ENCODE results near the gene CCDC159. TPM values are rescaled to one million over a fixed set of nuclear protein-coding genes. Genes with fewer than 3 reads are reported as not detected.
A peak's percentile ranks its signal among the peaks of the same experiment; 100 is the strongest.

Gene CCDC159
- total and polyA plus RNA-seq, 2 experiments from 2014 or later, result 3.4 to 6.2 TPM

DNA sequence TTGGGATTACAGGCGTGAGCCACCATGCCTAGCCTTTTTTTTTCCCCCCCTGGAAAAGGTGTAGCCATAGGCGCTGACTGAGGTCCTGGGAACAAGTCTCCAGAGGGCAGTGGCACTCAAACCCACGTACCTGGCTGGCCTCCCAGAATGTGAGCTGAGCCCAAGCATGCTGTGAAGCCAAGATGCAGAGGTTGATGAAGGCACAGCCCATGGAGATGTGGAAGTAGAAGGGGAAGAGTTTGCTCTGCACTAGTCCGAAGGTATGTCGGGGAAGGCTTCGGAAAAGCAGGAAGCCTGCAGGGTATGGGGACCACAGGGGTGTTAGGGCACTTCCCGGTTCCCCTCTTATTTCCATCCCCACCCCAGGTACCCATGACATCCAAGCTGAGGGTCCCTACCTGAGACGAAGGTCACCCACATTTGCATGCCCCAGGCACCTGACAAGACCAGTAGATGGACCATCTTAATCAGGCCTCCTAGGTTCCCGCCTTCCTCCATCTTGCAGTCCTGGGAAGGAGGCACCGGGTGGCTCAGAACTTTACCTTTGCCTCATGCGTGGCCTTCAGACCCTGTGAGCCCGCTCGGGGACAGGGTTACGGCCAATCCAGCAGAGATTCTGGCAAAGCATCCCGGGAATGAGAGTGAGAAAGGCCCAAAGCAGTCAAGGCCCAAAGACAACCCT is 1.1 kb upstream of the CCDC159 start (continued):
- no peak for TF ChIP-seq ZNF331 (CRISPR knock-in tag; IDR thresholded peaks at IDR 0.05; ENCODE audit: low read depth)
- TF ChIP-seq, protein P1, sequence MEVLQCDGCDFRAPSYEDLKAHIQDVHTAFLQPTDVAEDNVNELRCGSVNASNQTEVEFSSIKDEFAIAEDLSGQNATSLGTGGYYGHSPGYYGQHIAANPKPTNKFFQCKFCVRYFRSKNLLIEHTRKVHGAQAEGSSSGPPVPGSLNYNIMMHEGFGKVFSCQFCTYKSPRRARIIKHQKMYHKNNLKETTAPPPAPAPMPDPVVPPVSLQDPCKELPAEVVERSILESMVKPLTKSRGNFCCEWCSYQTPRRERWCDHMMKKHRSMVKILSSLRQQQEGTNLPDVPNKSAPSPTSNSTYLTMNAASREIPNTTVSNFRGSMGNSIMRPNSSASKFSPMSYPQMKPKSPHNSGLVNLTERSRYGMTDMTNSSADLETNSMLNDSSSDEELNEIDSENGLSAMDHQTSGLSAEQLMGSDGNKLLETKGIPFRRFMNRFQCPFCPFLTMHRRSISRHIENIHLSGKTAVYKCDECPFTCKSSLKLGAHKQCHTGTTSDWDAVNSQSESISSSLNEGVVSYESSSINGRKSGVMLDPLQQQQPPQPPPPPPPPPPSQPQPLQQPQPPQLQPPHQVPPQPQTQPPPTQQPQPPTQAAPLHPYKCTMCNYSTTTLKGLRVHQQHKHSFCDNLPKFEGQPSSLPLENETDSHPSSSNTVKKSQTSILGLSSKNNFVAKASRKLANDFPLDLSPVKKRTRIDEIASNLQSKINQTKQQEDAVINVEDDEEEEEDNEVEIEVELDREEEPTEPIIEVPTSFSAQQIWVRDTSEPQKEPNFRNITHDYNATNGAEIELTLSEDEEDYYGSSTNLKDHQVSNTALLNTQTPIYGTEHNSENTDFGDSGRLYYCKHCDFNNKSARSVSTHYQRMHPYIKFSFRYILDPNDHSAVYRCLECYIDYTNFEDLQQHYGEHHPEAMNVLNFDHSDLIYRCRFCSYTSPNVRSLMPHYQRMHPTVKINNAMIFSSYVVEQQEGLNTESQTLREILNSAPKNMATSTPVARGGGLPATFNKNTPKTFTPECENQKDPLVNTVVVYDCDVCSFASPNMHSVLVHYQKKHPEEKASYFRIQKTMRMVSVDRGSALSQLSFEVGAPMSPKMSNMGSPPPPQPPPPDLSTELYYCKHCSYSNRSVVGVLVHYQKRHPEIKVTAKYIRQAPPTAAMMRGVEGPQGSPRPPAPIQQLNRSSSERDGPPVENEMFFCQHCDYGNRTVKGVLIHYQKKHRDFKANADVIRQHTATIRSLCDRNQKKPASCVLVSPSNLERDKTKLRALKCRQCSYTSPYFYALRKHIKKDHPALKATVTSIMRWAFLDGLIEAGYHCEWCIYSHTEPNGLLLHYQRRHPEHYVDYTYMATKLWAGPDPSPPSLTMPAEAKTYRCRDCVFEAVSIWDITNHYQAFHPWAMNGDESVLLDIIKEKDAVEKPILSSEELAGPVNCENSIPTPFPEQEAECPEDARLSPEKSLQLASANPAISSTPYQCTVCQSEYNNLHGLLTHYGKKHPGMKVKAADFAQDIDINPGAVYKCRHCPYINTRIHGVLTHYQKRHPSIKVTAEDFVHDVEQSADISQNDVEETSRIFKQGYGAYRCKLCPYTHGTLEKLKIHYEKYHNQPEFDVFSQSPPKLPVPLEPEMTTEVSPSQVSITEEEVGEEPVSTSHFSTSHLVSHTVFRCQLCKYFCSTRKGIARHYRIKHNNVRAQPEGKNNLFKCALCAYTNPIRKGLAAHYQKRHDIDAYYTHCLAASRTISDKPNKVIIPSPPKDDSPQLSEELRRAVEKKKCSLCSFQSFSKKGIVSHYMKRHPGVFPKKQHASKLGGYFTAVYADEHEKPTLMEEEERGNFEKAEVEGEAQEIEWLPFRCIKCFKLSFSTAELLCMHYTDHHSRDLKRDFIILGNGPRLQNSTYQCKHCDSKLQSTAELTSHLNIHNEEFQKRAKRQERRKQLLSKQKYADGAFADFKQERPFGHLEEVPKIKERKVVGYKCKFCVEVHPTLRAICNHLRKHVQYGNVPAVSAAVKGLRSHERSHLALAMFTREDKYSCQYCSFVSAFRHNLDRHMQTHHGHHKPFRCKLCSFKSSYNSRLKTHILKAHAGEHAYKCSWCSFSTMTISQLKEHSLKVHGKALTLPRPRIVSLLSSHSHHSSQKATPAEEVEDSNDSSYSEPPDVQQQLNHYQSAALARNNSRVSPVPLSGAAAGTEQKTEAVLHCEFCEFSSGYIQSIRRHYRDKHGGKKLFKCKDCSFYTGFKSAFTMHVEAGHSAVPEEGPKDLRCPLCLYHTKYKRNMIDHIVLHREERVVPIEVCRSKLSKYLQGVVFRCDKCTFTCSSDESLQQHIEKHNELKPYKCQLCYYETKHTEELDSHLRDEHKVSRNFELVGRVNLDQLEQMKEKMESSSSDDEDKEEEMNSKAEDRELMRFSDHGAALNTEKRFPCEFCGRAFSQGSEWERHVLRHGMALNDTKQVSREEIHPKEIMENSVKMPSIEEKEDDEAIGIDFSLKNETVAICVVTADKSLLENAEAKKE (CRISPR knock-in tag; IDR thresholded peaks at IDR 0.05), result no peak
- TF ChIP-seq NANOG (IDR thresholded peaks at IDR 0.05; ENCODE audit: borderline replicate concordance), result no peak
- no peak for TF ChIP-seq EZH2 (IDR thresholded peaks at IDR 0.05; ENCODE audit: low read depth, unreplicated experiment)

DNA sequence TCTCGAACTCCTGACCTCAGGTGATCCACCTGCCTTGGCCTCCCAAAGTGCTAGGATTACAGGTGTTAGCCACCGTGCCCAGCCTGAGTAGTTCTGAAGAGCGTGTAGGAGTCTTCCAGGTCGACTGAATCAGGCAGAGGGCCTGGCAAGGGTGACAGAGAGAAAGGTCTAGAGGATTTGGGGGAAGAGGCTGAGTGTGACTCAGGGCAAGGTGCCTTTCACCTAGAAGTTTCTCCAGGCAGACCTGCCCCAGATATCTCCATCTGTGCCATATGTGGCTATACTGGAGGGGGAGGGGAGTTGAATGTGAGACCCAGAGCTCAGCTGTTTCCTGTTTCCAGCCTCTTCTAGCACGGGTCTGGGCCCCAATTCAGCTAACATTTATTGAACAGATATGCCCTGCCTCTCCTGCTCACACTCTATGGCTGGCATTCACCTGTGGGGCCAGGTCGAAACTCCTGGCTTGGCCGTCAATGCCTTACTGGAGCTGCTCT is 1.3 kb downstream of the CCDC159 start:
- Histone ChIP-seq H3K36me3 (ENCODE audit: insufficient read depth) (no peaks in the 10 kb centered on the region), H3K79me2 (replicated peaks; ENCODE audit: insufficient read depth) (no peaks in the 10 kb centered on the region), H3K27ac (ENCODE audit: low read depth) (no peak overlapping the region), H4K20me1 (replicated peaks; ENCODE audit: insufficient read depth) (no peaks in the 10 kb centered on the region), H3F3A (replicated peaks; ENCODE audit: low read depth) (no peaks in the 10 kb centered on the region), H3K27me3 (ENCODE audit: insufficient read depth) (no peaks in the 10 kb centered on the region), H3K9me2 (ENCODE audit: insufficient read depth) (no peaks in the 10 kb centered on the region), H3K4me3 (no peak overlapping the region), H2AFZ (no peak overlapping the region), H3K4me2 (no peak overlapping the region), H3K4me1 (ENCODE audit: insufficient read depth) (peaks cover 5% of the 10 kb centered on the region; the same call in 1 of the 2 replicates)
- peaks cover 21% of the 10 kb centered on the region for H3K4me1 Mint-ChIP-seq
- ATAC-seq, result no peak
- TF ChIP-seq STAT1 (IDR thresholded peaks at IDR 0.05; ENCODE audit: unreplicated experiment), result no peak
- TF ChIP-seq NANOG (IDR thresholded peaks at IDR 0.05; ENCODE audit: borderline replicate concordance), result no peak
- TF ChIP-seq, protein P1 (CRISPR knock-in tag; IDR thresholded peaks at IDR 0.05), result no peak
- TF ChIP-seq, protein P2, sequence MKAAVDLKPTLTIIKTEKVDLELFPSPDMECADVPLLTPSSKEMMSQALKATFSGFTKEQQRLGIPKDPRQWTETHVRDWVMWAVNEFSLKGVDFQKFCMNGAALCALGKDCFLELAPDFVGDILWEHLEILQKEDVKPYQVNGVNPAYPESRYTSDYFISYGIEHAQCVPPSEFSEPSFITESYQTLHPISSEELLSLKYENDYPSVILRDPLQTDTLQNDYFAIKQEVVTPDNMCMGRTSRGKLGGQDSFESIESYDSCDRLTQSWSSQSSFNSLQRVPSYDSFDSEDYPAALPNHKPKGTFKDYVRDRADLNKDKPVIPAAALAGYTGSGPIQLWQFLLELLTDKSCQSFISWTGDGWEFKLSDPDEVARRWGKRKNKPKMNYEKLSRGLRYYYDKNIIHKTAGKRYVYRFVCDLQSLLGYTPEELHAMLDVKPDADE (IDR thresholded peaks at IDR 0.05), result no peak
- no peak for DNase-seq (ENCODE audit: low spot score)
- peak overlapping the region; percentile 95 for H3K4me3 Mint-ChIP-seq
- peaks cover 8% of the 10 kb centered on the region; the same call in 1 of the 3 replicates for H3K9me3 Mint-ChIP-seq
- peaks cover 1% of the 10 kb centered on the region; the same call in 2 of the 3 replicates for H3K36me3 Mint-ChIP-seq (ENCODE audit: low read depth)
- no peak overlapping the region for H3K27ac Mint-ChIP-seq
- H3K27me3 Mint-ChIP-seq (ENCODE audit: insufficient read depth, low read depth, poor library complexity), result peaks cover 33% of the 10 kb centered on the region
